IPS DF 4.7 (cell line): ENCODE data around the gene NFIX.
"Not testable (repeated sequence)": the region's sequence is repeated elsewhere in the genome, so short reads cannot be mapped to it uniquely, and the experiment has no call there.

Source experiments
- DNase-seq: peaks from one replicate; pipeline ENCODE4 v3.0.0-alpha.2; 2013; ENCODE audit warnings: low spot score; ENCODE audit errors: extremely low read depth

NFIX gene

GRCh38 chr19:12957389-12957952 is 37.8 kb upstream of the NFIX start:
- DNase-seq, result not testable (repeated sequence)

GRCh38 chr19:12959481-12959880 is 35.8 kb upstream of the NFIX start:
- DNase-seq, result no peak

DNA sequence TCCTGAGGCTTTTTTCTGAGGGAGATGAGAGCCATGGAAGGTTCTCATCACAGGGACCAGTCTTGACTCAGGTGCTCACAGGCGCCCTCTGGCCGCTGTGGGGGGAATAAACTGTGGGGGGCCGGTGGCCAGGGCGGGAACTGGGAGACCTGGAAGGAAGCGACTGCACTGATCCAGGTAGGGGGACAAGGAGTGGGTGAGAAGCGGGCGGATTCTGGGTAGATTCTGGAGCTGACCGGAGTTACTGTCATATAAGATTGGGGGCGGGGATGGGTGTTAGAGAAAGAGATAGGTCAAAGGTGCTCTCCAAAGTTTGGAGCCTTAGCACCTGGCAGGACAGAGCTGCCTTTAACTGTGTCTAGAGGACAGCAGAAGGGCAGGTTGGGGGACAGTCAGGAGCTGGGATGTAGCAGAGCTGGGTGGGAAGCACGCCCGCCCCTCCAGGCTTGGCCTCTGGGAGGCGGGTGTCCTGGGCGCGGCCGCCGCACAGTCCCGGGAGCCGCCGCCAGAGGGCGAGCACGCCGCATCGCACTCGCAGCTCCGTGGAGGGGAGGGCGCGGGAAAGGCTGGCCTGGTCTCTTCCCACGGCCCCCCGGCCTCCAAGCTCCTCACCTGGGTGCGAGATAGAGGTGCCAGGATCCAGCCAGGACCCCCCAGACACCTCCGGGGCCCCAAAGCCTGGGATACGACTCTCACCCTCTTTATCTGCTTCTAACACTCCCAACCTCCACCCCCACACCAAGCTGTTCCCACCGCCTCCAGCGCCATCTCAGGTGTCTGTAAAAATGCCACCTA is 30.1 kb upstream of the NFIX start:
- no peak for DNase-seq

DNA sequence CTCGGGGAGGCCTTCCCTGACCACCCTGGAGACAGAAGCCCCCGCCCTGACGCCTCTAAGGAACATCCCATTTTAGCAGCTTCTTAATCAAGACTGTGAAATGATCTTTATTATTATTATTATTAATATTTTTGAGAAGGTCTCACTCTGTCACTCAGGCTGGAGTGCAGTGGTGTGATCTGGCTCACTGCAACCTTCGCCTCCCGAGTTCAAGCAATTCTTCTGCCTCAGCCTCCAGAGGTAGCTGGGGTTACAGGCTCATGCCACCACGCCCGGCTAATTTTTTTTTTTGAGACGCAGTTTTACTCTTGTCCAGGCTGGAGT is 29.5 kb upstream of the NFIX start:
- DNase-seq, result no peak

DNA sequence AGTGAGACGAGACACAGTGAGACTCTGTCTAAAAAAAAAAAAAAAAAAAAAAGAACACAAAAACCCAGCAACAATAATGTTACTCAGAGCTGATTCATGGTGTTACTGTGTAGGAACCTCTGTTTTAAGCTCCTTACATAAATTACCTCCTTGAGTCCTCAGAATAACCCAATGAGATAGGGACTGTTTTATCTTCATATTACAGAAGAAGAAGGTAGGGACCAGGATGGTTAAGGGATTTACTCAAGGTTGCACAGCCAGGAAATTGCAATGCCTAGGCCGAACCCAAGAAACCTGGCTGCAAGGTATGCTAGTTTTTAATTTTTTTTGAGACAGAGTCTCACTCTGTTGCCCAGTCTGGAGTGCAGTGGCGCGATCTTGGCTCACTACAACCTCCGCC is 27.4 kb upstream of the NFIX start:
- no peak for DNase-seq

- no peak for DNase-seq
Measured at GRCh38 chr19:12969292-12969988, 25.8 kb upstream of the NFIX start, which contains the start of gene DAND5. Gene DAND5, plus strand, starts transcription at chr19:12969576. Its CDS starts 85 bp downstream, at chr19:12969661.

DNA sequence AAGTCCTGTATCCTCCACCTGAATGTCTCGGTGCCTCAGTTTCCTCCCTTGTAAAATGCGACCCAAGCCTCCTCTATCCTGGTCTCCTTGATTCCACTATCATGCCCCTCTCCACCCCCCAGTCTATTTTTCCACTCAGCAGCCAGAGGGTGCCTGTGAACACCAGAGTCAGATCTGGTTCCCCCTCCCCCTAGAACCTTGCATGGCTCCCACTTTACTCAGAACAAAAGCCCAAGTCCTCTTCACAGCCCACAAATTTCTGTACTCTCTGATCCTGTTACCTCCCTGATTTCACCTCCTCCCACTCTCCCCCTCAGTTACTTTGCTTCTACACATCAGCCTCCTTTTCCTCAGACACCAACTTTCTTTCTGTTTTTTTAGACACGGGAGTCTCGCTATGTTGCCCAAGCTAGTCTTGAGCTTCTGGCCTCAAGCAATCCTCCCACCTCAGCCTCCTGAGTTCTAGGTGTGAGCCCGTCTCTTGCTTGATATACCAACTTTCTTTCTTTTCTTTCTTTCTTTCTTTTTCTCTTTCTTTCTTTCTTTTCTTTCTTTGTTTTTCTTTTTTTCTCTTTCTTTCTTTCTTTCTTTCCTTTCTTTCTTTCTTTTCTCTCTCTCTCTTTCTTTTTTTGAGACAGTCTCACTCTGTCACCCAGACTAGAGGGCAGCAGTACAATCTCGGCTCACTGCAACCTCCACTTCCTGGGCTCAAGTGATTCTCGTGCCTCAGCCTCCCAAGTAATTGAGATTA is 25.0 kb upstream of the NFIX start:
- DNase-seq, result no peak

DNA sequence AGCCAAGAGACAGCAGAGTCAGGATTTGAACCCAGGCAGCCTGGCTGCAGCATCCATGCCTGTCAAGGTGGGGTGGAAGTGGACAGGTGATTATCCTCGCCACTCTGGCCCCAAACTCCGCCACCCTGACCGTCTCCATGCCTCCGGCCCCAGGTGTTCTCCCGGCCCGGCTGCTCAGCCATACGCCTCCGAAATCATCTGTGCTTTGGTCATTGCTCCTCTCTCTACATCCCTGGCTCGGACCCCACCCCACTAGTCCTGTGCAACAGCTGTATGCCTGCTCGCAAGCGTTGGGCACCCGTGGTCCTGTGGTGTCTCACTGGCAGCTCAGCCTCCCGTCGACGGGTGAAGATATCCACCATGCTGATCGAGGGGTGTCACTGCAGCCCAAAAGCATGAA is 22.0 kb upstream of the NFIX start:
- DNase-seq, result no peak

DNA sequence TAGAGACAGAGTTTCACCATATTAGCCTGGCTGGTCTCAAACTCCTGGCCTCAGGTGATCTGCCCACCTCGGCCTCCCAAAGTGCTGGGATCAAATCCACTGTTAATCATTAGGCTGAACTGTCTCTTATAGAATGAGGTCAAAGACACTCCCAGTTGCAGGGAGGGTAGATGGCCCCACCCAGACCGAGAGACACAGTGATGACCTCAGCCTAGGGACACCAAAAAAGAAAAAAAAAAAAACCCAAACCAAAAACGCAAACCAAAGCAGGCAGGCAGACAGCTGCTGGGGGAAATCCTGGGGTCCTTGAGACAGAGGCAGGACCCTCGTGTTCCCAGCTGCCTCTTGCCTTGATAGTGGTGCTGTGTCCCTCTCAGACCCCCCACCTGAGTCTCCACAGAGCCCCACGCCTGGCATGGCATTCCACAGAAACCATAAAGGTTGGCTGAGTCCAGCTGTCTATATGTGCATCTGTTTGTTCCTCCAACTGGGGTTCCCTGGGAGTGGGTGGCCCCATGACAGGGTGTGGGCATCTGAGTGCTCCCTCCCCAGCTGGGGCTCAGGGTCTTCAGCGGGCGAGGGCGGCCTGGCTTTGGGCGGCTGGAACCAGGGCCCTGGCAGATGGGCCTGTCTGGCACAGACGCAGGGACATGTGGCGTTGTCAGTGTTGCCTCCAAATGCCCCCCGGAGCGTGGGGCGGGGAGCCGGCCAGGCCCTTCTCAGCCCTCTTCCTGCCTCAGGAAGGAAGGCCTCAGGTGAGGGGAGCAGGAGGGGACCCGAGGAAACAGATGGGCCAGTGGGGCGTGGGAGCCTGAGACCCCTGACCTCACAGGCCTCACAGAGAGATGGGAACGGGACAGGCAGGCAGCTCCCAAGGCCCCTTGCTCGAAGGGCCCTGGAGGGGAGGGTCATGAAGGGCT is 20.7 kb upstream of the NFIX start:
- no peak for DNase-seq

DNA sequence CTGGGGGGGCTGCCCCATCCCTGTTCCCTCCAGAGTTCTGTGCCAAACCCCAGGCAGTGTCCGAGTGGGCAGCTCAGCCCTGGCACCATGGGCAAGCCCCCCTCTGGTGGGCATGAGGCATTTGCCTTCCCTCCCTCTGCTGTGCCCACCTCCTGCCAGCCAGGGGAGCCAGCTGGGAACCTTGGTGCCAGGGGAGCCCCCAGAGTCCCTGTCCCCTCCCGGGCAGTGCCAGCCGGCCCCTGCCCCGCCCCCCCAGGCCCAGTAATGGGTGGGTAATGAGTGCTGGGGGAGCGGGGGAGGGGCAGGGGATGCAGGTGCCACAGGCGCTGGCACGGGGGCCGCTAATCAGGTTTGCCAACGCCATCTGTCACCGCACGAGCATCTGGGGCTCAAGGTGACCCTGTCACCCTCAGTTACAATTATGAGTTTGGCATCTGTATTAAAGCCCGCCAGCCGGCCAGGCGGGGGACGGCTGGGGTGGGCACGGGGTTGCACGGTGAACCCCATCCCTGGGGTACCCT is 20.0 kb upstream of the NFIX start:
- no peak for DNase-seq

- not testable (repeated sequence) for DNase-seq
Measured at GRCh38 chr19:12976109-12976508, 19.2 kb upstream of the NFIX start.

- DNase-seq, result no peak
Measured at GRCh38 chr19:12979974-12980373, 15.3 kb upstream of the NFIX start.

DNA sequence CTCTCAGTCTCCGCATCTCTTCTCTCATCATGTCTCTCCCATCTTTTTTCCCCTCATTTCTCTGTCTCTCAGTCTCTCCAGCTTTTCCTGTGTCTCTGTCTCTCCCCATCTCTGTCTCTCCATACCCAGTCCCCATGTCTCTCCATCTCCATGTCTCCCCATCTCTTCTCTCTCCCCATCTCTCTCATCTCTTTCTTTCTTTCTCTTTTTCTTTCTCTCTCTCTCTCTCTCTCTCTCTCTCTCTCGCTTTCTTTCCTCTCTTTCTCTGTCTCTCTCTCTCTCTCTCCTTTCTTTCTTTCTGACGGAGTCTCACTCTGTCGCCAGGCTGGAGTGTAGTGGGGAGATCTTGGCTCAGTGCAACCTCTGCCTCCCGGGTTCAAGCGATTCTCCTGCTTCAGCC is 12.6 kb upstream of the NFIX start:
- no peak for DNase-seq

DNA sequence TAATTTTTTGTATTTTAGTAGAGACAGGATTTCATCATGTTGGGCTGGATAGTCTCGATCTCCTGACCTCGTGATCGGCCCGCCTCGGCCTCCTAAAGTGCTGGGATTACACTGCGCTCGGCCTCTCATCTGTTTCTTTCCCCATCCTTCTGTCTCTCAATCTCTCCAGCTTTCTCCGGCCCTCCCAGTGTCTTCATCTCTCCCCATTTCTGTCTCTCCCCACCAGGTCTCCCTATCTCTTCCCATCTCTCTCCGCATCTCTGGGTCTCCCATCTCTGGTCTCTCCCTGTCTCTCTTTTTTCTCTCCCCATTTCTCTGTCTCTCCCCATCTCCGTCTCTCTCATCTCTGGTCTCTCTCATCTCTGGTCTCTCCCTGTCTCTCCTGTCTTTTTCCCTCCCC is 12.2 kb upstream of the NFIX start:
- DNase-seq, result no peak

- DNase-seq, result no peak
Measured at GRCh38 chr19:12983542-12984142, 11.6 kb upstream of the NFIX start.

- no peak for DNase-seq
Measured at GRCh38 chr19:12984143-12984627, 11.1 kb upstream of the NFIX start.

DNA sequence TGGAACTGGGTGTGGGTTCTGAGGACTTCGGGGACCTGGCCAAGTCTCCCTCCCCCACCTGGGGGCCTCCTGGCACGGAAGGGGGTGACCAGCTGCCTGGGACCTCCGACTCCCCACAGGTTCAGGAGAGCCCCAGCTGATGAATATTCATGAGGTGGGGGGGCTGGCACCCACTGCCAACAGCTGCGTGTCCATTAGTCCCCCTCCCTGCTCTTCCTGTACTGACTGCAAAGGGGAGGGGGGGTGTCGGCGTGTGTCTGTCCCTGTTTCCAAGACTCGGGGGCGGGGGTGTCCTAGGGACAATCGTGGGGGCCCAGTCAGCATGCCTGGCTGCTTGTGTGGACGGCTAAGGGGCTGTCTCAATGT is 10.6 kb upstream of the NFIX start:
- DNase-seq, result no peak

GRCh38 chr19:12985049-12985776 is 10.1 kb upstream of the NFIX start:
- no peak for DNase-seq

DNA sequence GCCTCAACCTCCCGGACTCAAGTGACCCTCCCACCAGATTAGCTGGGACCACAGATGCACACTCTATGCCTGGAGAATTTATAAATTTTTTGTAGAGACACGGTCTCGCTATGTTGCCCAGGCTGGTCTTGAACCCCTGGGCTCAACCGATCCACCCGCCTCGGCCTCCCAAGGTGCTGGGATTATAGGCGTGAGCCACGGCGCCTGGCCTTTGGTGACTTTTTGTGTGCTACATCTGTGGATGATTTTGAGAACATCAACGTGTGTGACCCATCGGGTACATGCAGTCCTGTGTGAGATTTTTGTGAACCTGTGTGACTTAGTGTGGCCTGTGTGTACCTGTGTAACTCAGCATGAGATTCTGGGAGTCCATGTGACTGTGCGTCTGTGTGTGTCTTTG is 8.5 kb upstream of the NFIX start:
- DNase-seq, result no peak

GRCh38 chr19:12987190-12987589 is 8.1 kb upstream of the NFIX start:
- no peak for DNase-seq
